Measurements from ENCODE around the gene BPIFB3.

DNA sequence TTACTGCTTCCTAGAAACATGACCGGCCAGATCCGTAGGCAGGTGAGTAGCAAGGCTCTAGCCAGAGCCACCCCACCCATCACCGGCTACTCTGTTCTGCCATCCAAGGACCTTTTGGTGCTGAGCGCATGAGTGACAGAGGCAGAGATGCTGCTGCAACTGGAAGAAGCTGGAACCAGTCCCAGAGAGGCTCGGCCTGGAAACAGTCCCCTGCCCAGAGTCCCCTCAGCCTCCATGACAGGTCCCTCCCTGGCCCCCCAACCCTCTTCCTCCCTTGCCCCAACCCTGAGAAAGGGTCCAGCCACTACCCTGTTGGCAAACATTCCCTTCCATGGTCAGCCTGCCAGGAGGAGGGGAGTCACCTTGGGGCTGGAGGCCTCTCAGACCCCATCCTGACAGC is 57.6 kb downstream of the BPIFB3 start:
- TF ChIP-seq, protein P1, sequence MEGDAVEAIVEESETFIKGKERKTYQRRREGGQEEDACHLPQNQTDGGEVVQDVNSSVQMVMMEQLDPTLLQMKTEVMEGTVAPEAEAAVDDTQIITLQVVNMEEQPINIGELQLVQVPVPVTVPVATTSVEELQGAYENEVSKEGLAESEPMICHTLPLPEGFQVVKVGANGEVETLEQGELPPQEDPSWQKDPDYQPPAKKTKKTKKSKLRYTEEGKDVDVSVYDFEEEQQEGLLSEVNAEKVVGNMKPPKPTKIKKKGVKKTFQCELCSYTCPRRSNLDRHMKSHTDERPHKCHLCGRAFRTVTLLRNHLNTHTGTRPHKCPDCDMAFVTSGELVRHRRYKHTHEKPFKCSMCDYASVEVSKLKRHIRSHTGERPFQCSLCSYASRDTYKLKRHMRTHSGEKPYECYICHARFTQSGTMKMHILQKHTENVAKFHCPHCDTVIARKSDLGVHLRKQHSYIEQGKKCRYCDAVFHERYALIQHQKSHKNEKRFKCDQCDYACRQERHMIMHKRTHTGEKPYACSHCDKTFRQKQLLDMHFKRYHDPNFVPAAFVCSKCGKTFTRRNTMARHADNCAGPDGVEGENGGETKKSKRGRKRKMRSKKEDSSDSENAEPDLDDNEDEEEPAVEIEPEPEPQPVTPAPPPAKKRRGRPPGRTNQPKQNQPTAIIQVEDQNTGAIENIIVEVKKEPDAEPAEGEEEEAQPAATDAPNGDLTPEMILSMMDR (IDR thresholded peaks at IDR 0.05), result no peak
- TF ChIP-seq POLR2AphosphoS5 (IDR thresholded peaks at IDR 0.05; ENCODE audit: low read depth, low read length), result no peak
- TF ChIP-seq SIN3A (IDR thresholded peaks at IDR 0.05; ENCODE audit: borderline replicate concordance, insufficient read depth, low read depth, low read length), result no peak
- TF ChIP-seq, protein P2, sequence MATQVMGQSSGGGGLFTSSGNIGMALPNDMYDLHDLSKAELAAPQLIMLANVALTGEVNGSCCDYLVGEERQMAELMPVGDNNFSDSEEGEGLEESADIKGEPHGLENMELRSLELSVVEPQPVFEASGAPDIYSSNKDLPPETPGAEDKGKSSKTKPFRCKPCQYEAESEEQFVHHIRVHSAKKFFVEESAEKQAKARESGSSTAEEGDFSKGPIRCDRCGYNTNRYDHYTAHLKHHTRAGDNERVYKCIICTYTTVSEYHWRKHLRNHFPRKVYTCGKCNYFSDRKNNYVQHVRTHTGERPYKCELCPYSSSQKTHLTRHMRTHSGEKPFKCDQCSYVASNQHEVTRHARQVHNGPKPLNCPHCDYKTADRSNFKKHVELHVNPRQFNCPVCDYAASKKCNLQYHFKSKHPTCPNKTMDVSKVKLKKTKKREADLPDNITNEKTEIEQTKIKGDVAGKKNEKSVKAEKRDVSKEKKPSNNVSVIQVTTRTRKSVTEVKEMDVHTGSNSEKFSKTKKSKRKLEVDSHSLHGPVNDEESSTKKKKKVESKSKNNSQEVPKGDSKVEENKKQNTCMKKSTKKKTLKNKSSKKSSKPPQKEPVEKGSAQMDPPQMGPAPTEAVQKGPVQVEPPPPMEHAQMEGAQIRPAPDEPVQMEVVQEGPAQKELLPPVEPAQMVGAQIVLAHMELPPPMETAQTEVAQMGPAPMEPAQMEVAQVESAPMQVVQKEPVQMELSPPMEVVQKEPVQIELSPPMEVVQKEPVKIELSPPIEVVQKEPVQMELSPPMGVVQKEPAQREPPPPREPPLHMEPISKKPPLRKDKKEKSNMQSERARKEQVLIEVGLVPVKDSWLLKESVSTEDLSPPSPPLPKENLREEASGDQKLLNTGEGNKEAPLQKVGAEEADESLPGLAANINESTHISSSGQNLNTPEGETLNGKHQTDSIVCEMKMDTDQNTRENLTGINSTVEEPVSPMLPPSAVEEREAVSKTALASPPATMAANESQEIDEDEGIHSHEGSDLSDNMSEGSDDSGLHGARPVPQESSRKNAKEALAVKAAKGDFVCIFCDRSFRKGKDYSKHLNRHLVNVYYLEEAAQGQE (IDR thresholded peaks at IDR 0.05; ENCODE audit: insufficient read depth in 1 of 2, low read depth in 2 of 2, low read length in 1 of 2), result no peak

Measured in Panc1 (cell line).